Measurements from ENCODE around the gene FCN3. TPM values are rescaled to one million over a fixed set of nuclear protein-coding genes. Genes with fewer than 3 reads are reported as not detected.

The FCN3 gene
- total and polyA plus RNA-seq, 9 donors: 0.20 to 1.7 (median 0.53) TPM; not detected in 2

DNA sequence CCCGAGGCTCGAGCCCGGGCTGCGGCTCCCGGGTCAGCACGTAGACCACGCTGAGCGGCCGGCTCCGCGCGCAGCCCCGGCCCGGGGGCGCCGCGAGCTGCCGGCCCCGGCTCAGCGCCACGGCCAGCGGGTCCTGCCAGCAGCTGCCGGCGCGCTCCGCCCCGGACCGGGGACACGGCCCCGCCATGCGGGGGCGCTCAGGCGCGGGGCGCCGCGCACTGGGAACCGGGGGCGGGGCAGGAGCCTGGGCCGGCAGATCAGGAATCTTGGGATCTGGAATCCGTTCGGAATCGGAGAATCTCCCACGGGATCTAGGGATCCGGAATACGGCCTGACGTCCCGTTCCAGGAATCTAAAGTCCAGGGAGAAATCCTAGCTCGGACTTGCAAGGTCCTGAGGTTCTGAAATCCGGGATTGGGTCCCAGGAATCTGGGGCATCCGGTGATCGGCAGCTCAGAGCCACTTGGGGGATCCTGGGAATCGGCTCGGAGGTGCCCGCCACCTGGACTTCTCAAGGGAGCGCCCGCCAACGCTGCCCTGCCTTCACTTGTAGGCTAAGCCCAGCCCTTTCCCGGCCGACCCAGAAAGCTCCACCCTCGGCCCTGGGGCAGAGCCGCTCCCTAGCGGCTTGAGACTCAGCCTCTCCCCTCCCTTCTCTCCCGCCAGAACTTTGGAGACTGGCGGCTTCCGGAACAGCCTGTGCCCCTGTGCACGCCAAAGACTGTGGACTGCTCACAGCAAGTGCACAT, 8.0 kb downstream of the FCN3 start, which contains the start of gene MAP3K6:
Gene MAP3K6, minus strand, starts transcription at position 551 of the 749 bp plus-strand sequence. Its CDS starts 364 bp downstream, at position 187.
- no peaks in the 10 kb centered on the region for H3K27me3 ChIP-seq (ENCODE audit: control insufficient read depth, insufficient read depth, low read length)
- under 1% methylated on average over 66 of the region's 67 CpGs for WGBS (ENCODE audit: insufficient coverage)
- H3K4me3 ChIP-seq (ENCODE audit: low read length): peak within 1 kb of the TSS; percentile 67
- H3K4me1 ChIP-seq (ENCODE audit: control insufficient read depth, insufficient read depth, low read length): peaks cover 25% of the 10 kb centered on the region
- peak within 1 kb of the TSS; percentile 99 for H3K27ac ChIP-seq (ENCODE audit: low read length)
- DNase-seq: peak; percentile 87
- H3K9me3 ChIP-seq (replicated peaks; ENCODE audit: control insufficient read depth, low read depth, low read length): no peaks in the 10 kb centered on the region
- H3K36me3 ChIP-seq (ENCODE audit: control insufficient read depth, insufficient read depth, low read length): peaks cover 24% of the 10 kb centered on the region

- H3K4me3 ChIP-seq (ENCODE audit: low read length): peak overlapping the region; percentile 67
- H3K4me1 ChIP-seq (ENCODE audit: control insufficient read depth, insufficient read depth, low read length): peaks cover 25% of the 10 kb centered on the region
- under 1% methylated on average over 29 of the region's 30 CpGs for WGBS (ENCODE audit: insufficient coverage)
- H3K9me3 ChIP-seq (replicated peaks; ENCODE audit: control insufficient read depth, low read depth, low read length): no peaks in the 10 kb centered on the region
- H3K27ac ChIP-seq (ENCODE audit: low read length): peak overlapping the region; percentile 99
- H3K36me3 ChIP-seq (ENCODE audit: control insufficient read depth, insufficient read depth, low read length): peaks cover 28% of the 10 kb centered on the region
- no peaks in the 10 kb centered on the region for H3K27me3 ChIP-seq (ENCODE audit: control insufficient read depth, insufficient read depth, low read length)
- DNase-seq: peak; percentile 88
These were observed 8.6 kb downstream of the FCN3 start for GRCh38 chr1:27366113-27366410.

DNA sequence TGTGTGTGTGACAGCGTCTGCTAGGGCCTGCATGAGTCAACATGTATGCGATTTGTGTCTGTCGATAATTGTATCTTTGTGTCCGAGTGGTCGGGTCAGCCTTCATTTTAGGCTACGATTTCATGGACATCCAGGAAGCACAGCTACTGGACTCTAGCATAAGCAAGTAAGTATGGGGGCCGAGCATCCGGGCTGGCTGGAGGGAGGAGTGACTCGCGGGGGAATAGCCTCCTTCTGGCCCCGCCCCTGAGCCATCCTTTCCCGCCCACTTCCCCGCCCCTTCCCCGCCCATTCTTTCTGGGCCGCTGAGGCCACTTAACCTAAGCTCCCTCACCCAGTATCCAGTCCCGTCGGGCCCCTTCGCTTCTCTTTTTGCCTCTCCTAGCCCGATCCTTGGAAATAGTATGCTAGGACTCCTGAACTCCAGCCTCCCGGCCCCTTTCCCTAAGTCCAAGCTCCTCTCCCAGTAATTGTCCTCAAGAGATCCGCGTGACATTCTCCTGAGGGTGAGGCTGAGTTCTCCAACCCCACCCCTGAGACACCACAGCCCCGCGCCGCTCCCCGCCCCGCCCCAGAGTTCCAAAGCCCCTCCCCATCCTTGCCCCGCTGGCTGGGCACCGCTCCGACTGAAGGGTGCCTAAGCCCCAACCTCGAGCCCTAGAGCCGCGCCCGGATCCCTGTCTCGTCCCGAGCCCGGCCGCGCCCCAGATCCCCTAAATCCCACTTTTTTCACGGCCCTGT, 9.1 kb downstream of the FCN3 start:
- H3K4me1 ChIP-seq (ENCODE audit: control insufficient read depth, insufficient read depth, low read length): peaks cover 27% of the 10 kb centered on the region

DNA sequence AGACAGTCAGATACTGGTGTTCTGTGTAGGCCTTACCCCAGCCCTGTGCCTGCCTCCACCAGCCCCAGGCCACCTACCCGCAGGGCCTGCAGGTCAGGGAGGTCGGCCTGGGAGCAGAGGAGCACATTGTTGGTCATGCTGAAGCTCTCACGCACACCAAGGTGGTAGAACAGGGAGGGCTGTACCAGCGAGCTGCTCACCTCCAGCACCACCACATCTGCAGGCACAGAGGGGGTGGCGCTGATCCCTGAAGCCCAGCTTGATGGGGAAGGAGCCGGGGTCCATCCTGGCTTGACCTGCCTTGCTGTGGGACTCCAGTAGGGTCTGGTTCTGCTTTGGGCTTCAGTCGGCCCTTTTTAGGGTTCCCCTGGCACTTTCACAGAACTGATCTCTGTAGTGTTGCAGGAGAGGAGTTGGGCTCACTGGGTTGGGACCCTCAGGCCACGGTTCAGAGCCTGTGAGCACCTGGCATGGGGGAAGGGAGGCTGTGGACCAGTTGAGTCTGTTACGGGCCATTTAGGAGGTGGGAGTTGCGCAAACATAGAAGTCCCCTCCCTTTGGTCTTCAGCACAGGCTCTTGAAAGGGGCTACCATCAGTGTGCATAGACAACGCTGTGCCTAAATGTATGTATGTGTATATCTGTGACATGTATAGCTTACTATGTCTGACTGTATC, 9.8 kb downstream of the FCN3 start:
- peak overlapping the region; percentile 1 for H3K4me3 ChIP-seq (ENCODE audit: low read length)
- H3K4me1 ChIP-seq (ENCODE audit: control insufficient read depth, insufficient read depth, low read length): peaks cover 34% of the 10 kb centered on the region
- WGBS (ENCODE audit: insufficient coverage): 80% methylated on average over 8 of the region's 11 CpGs
- peaks cover 28% of the 10 kb centered on the region for H3K36me3 ChIP-seq (ENCODE audit: control insufficient read depth, insufficient read depth, low read length)
- H3K27me3 ChIP-seq (ENCODE audit: control insufficient read depth, insufficient read depth, low read length): peaks cover 6% of the 10 kb centered on the region
- no peaks in the 10 kb centered on the region for H3K9me3 ChIP-seq (replicated peaks; ENCODE audit: control insufficient read depth, low read depth, low read length)
- DNase-seq: no peak
- H3K27ac ChIP-seq (ENCODE audit: low read length): peak overlapping the region; percentile 76

More for the DNA sequence above, 9.1 kb downstream of the FCN3 start:
- Histone ChIP-seq H3K27me3 (ENCODE audit: control insufficient read depth, insufficient read depth, low read length) (peaks cover 3% of the 10 kb centered on the region), H3K27ac (ENCODE audit: low read length) (peak overlapping the region; percentile 99), H3K36me3 (ENCODE audit: control insufficient read depth, insufficient read depth, low read length) (peaks cover 28% of the 10 kb centered on the region), H3K9me3 (replicated peaks; ENCODE audit: control insufficient read depth, low read depth, low read length) (no peaks in the 10 kb centered on the region), H3K4me3 (ENCODE audit: low read length) (peak overlapping the region; percentile 67)
- peak; percentile 93 for DNase-seq
- 3% methylated on average over 32 of the region's 40 CpGs for WGBS (ENCODE audit: insufficient coverage)

- 74% methylated on average over 15 of the region's 26 CpGs for WGBS (ENCODE audit: insufficient coverage)
- Histone ChIP-seq H3K27me3 (ENCODE audit: control insufficient read depth, insufficient read depth, low read length) (peaks cover 12% of the 10 kb centered on the region), H3K27ac (ENCODE audit: low read length) (no peak overlapping the region), H3K36me3 (ENCODE audit: control insufficient read depth, insufficient read depth, low read length) (peaks cover 28% of the 10 kb centered on the region), H3K4me1 (ENCODE audit: control insufficient read depth, insufficient read depth, low read length) (peaks cover 35% of the 10 kb centered on the region), H3K9me3 (replicated peaks; ENCODE audit: control insufficient read depth, low read depth, low read length) (no peaks in the 10 kb centered on the region), H3K4me3 (ENCODE audit: low read length) (no peak overlapping the region)
- DNase-seq: no peak
These were observed 10.6 kb downstream of the FCN3 start for GRCh38 chr1:27363766-27364695.

DNA sequence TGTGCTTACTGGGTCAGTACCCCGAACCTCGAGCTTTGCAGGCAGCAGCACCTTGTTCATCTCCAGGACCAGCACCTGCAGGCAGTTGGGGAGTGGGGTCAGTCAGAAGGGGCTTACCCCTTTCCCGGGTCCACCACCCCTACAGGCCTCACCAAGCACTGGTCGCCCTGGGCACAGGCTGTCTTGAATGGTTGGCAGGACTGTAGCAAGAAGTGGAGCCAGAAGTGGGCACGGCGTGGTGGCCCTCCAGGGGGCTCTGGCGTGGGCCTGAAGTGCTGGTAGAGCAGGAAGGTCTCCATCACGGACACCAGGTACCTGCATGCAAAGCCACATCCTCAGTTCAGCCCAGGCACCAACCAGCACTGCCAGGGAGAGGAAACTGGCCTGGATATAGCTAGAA, 13.1 kb downstream of the FCN3 start:
- WGBS (ENCODE audit: insufficient coverage): 88% methylated on average over 5 of the region's 8 CpGs
- Histone ChIP-seq H3K27me3 (ENCODE audit: control insufficient read depth, insufficient read depth, low read length) (peaks cover 21% of the 10 kb centered on the region), H3K9me3 (replicated peaks; ENCODE audit: control insufficient read depth, low read depth, low read length) (no peaks in the 10 kb centered on the region), H3K36me3 (ENCODE audit: control insufficient read depth, insufficient read depth, low read length) (peaks cover 31% of the 10 kb centered on the region), H3K4me3 (ENCODE audit: low read length) (no peak overlapping the region), H3K27ac (ENCODE audit: low read length) (no peak overlapping the region), H3K4me1 (ENCODE audit: control insufficient read depth, insufficient read depth, low read length) (peaks cover 37% of the 10 kb centered on the region)
- DNase-seq: no peak

GRCh38 chr1:27361044-27361402, 13.6 kb downstream of the FCN3 start:
- H3K27me3 ChIP-seq (ENCODE audit: control insufficient read depth, insufficient read depth, low read length): peaks cover 21% of the 10 kb centered on the region
- no peaks in the 10 kb centered on the region for H3K9me3 ChIP-seq (replicated peaks; ENCODE audit: control insufficient read depth, low read depth, low read length)
- no peak overlapping the region for H3K27ac ChIP-seq (ENCODE audit: low read length)
- peaks cover 36% of the 10 kb centered on the region for H3K4me1 ChIP-seq (ENCODE audit: control insufficient read depth, insufficient read depth, low read length)
- no peak overlapping the region for H3K4me3 ChIP-seq (ENCODE audit: low read length)
- 73% methylated on average over 14 of the region's 21 CpGs for WGBS (ENCODE audit: insufficient coverage)
- peaks cover 33% of the 10 kb centered on the region for H3K36me3 ChIP-seq (ENCODE audit: control insufficient read depth, insufficient read depth, low read length)
- DNase-seq: no peak

GRCh38 chr1:27360159-27361043, 14.2 kb downstream of the FCN3 start:
- DNase-seq: no peak
- Histone ChIP-seq H3K4me3 (ENCODE audit: low read length) (peak overlapping the region; percentile 13), H3K4me1 (ENCODE audit: control insufficient read depth, insufficient read depth, low read length) (peaks cover 33% of the 10 kb centered on the region), H3K27me3 (ENCODE audit: control insufficient read depth, insufficient read depth, low read length) (peaks cover 21% of the 10 kb centered on the region), H3K9me3 (replicated peaks; ENCODE audit: control insufficient read depth, low read depth, low read length) (no peaks in the 10 kb centered on the region), H3K36me3 (ENCODE audit: control insufficient read depth, insufficient read depth, low read length) (peaks cover 39% of the 10 kb centered on the region), H3K27ac (ENCODE audit: low read length) (no peak overlapping the region)
- WGBS (ENCODE audit: insufficient coverage): 14% methylated on average over 41 of the region's 71 CpGs

GRCh38 chr1:27359822-27360158, 14.8 kb downstream of the FCN3 start:
- Histone ChIP-seq H3K9me3 (replicated peaks; ENCODE audit: control insufficient read depth, low read depth, low read length) (no peaks in the 10 kb centered on the region), H3K27ac (ENCODE audit: low read length) (no peak overlapping the region), H3K27me3 (ENCODE audit: control insufficient read depth, insufficient read depth, low read length) (peaks cover 21% of the 10 kb centered on the region), H3K4me1 (ENCODE audit: control insufficient read depth, insufficient read depth, low read length) (peaks cover 27% of the 10 kb centered on the region), H3K36me3 (ENCODE audit: control insufficient read depth, insufficient read depth, low read length) (peaks cover 42% of the 10 kb centered on the region), H3K4me3 (ENCODE audit: low read length) (no peak overlapping the region)
- WGBS (ENCODE audit: insufficient coverage): 61% methylated on average over 6 of the region's 9 CpGs
- DNase-seq: no peak
